ENCODE data around the gene PYGO1.
"Not testable (repeated sequence)": the region's sequence is repeated elsewhere in the genome, so short reads cannot be mapped to it uniquely, and the experiment has no call there.

The PYGO1 gene

DNA sequence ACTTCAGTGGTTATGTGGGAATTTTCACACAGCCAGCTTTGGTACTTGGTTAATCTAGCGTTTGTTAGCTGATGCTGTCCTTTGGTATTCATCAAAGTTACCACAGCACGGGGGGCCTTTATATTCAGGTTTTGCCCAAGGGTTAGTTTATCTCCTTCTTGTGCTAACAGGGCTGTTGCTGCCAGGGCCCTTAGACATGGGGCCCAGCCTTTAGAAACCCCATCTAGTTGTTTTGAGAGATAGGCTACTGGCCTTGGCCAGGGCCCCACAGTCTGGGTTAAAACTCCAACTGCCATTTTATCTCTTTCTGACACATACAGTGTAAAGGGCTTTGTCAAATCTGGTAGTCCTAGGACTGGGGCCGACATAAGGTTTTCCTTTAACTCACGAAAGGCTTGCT lies 72.7 kb downstream of the PYGO1 start (continued):
- no peak for TF ChIP-seq CSRNP3 (CRISPR knock-in tag; IDR thresholded peaks at IDR 0.05)
- no peak for TF ChIP-seq PPARA (CRISPR knock-in tag; IDR thresholded peaks at IDR 0.05; ENCODE audit: borderline replicate concordance)
- TF ChIP-seq TCF4 (CRISPR knock-in tag; IDR thresholded peaks at IDR 0.05; ENCODE audit: borderline replicate concordance) = no peak
- no peak for TF ChIP-seq RARB (CRISPR knock-in tag; IDR thresholded peaks at IDR 0.05)
- TF ChIP-seq SNAI2 (CRISPR knock-in tag; IDR thresholded peaks at IDR 0.05) = no peak
- no peak for TF ChIP-seq ZFP3 (CRISPR knock-in tag; IDR thresholded peaks at IDR 0.05)

DNA sequence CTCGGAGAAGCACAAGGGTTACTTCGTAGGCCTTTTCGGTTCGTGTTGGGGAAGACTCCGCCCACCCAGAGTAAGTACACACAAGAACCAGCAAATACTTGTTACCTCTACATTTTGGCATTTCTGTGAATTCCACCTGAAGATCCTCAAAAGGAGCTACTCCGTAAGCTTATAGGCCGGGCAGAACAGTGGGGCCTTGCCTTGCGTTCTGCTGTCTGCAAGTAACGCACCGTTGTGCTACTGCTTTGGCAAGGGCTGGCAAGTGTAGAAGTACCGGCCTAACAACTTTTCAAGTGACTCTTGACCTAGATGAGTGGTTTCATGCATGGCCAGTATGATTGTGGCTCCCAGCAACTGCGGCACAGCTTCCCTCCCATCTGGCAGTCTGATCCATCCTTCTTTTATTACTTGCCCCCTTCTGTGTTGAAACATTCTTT lies 73.7 kb downstream of the PYGO1 start:
- no peak for ATAC-seq
- TF ChIP-seq TCF4 (CRISPR knock-in tag; IDR thresholded peaks at IDR 0.05; ENCODE audit: borderline replicate concordance) = no peak
- TF ChIP-seq TOX (CRISPR knock-in tag; IDR thresholded peaks at IDR 0.05; ENCODE audit: borderline replicate concordance) = no peak
- TF ChIP-seq, protein P1, sequence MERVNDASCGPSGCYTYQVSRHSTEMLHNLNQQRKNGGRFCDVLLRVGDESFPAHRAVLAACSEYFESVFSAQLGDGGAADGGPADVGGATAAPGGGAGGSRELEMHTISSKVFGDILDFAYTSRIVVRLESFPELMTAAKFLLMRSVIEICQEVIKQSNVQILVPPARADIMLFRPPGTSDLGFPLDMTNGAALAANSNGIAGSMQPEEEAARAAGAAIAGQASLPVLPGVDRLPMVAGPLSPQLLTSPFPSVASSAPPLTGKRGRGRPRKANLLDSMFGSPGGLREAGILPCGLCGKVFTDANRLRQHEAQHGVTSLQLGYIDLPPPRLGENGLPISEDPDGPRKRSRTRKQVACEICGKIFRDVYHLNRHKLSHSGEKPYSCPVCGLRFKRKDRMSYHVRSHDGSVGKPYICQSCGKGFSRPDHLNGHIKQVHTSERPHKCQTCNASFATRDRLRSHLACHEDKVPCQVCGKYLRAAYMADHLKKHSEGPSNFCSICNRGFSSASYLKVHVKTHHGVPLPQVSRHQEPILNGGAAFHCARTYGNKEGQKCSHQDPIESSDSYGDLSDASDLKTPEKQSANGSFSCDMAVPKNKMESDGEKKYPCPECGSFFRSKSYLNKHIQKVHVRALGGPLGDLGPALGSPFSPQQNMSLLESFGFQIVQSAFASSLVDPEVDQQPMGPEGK (CRISPR knock-in tag; IDR thresholded peaks at IDR 0.05; ENCODE audit: borderline replicate concordance) = no peak
- no peak for TF ChIP-seq CREB5 (CRISPR knock-in tag; IDR thresholded peaks at IDR 0.05; ENCODE audit: low read depth)
- no peak for TF ChIP-seq SNAI2 (CRISPR knock-in tag; IDR thresholded peaks at IDR 0.05)
- TF ChIP-seq CSDC2 (CRISPR knock-in tag; IDR thresholded peaks at IDR 0.05) = no peak
- no peak for TF ChIP-seq TSHZ2 (CRISPR knock-in tag; IDR thresholded peaks at IDR 0.05)
- TF ChIP-seq BACH2 (CRISPR knock-in tag; IDR thresholded peaks at IDR 0.05; ENCODE audit: borderline replicate concordance) = no peak
- TF ChIP-seq PPARA (CRISPR knock-in tag; IDR thresholded peaks at IDR 0.05; ENCODE audit: borderline replicate concordance) = no peak
- no peak for TF ChIP-seq ZNF565 (CRISPR knock-in tag; conservative IDR thresholded peaks at IDR 0.05; ENCODE audit: low read depth)
- no peak for TF ChIP-seq ESRRG (CRISPR knock-in tag; IDR thresholded peaks at IDR 0.05)

GRCh38 chr15:55513621-55514413 lies 74.3 kb downstream of the PYGO1 start:
- ATAC-seq = not testable (repeated sequence)

GRCh38 chr15:55513152-55513551 lies 75.0 kb downstream of the PYGO1 start:
- no peak for ATAC-seq
- TF ChIP-seq ZC3H10 (CRISPR knock-in tag; IDR thresholded peaks at IDR 0.05) (no peak), ESRRG (CRISPR knock-in tag; IDR thresholded peaks at IDR 0.05) (no peak), CSDC2 (CRISPR knock-in tag; IDR thresholded peaks at IDR 0.05) (no peak), RARB (CRISPR knock-in tag; IDR thresholded peaks at IDR 0.05) (no peak), ZNF565 (CRISPR knock-in tag; conservative IDR thresholded peaks at IDR 0.05; ENCODE audit: low read depth) (no peak), TOX (CRISPR knock-in tag; IDR thresholded peaks at IDR 0.05; ENCODE audit: borderline replicate concordance) (no peak), CSRNP3 (CRISPR knock-in tag; IDR thresholded peaks at IDR 0.05) (no peak), BACH2 (CRISPR knock-in tag; IDR thresholded peaks at IDR 0.05; ENCODE audit: borderline replicate concordance) (no peak), CREB5 (CRISPR knock-in tag; IDR thresholded peaks at IDR 0.05; ENCODE audit: low read depth) (no peak), TCF4 (CRISPR knock-in tag; IDR thresholded peaks at IDR 0.05; ENCODE audit: borderline replicate concordance) (no peak), ISL1 (CRISPR knock-in tag; IDR thresholded peaks at IDR 0.05) (no peak), SNAI2 (CRISPR knock-in tag; IDR thresholded peaks at IDR 0.05) (no peak)
- TF ChIP-seq, protein P1 (CRISPR knock-in tag; IDR thresholded peaks at IDR 0.05; ENCODE audit: borderline replicate concordance) = no peak
